ENCODE results near the gene GPC6.

DNA sequence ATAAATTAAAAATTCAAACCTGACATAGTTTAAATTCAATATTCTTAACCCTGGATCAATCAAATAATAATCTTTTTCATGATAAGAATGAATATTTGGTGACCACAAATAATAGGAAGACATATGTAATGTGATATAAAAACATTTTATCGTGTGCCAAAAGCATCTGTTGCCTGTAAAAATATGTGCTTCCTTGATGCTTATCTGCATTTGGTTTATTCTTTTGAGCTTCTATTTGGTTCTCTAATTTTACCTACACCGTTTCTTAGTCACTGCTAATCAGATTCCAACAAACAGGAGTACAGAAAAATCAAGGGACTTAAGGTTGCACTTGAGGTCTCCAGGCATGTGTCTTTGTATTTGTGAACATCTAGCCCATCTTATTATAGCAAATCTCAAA is 978.3 kb downstream of the GPC6 start:
- TF ChIP-seq, protein P1, sequence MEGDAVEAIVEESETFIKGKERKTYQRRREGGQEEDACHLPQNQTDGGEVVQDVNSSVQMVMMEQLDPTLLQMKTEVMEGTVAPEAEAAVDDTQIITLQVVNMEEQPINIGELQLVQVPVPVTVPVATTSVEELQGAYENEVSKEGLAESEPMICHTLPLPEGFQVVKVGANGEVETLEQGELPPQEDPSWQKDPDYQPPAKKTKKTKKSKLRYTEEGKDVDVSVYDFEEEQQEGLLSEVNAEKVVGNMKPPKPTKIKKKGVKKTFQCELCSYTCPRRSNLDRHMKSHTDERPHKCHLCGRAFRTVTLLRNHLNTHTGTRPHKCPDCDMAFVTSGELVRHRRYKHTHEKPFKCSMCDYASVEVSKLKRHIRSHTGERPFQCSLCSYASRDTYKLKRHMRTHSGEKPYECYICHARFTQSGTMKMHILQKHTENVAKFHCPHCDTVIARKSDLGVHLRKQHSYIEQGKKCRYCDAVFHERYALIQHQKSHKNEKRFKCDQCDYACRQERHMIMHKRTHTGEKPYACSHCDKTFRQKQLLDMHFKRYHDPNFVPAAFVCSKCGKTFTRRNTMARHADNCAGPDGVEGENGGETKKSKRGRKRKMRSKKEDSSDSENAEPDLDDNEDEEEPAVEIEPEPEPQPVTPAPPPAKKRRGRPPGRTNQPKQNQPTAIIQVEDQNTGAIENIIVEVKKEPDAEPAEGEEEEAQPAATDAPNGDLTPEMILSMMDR (IDR thresholded peaks at IDR 0.05; ENCODE audit: extremely low read depth in 1 of 2, insufficient read depth in 1 of 2, low read depth in 1 of 2, low read length in 2 of 2), result no peak
- no peak for TF ChIP-seq POLR2A (IDR thresholded peaks at IDR 0.05; ENCODE audit: low read depth, low read length)
- TF ChIP-seq POLR2AphosphoS5 (IDR thresholded peaks at IDR 0.05; ENCODE audit: insufficient read depth, low read depth, low read length), result no peak
- TF ChIP-seq EZH2 (IDR thresholded peaks at IDR 0.05; ENCODE audit: borderline replicate concordance, low read depth, low read length, severe bottlenecking), result no peak
- no peak for TF ChIP-seq MYC (IDR thresholded peaks at IDR 0.05; ENCODE audit: low read depth, low read length)
- no peak for TF ChIP-seq FOS (IDR thresholded peaks at IDR 0.05; ENCODE audit: borderline replicate concordance, insufficient read depth, low read length)

Measured in endothelial cell of umbilical vein (primary cell).